ENCODE measurements around the gene DSP.

- TF ChIP-seq ZNF639 (CRISPR knock-in tag; conservative IDR thresholded peaks at IDR 0.05) = no peak
- no peak for TF ChIP-seq SP2 (CRISPR knock-in tag; IDR thresholded peaks at IDR 0.05)
- TF ChIP-seq HNRNPK (IDR thresholded peaks at IDR 0.05; ENCODE audit: low read depth, low read length, poor library complexity, severe bottlenecking) = no peak
- no peak for TF ChIP-seq ZBTB34 (CRISPR knock-in tag; IDR thresholded peaks at IDR 0.05)
- TF ChIP-seq EZH2 (conservative IDR thresholded peaks at IDR 0.05; ENCODE audit: low read depth, low read length) = no peak
- TF ChIP-seq ZNF407 (CRISPR knock-in tag; IDR thresholded peaks at IDR 0.05; ENCODE audit: not compliant biosample characterization) = no peak
- TF ChIP-seq FOSL2 (CRISPR knock-in tag; IDR thresholded peaks at IDR 0.05) = 0 out of 2 replicates have a peak, but pooled peaks have one; percentile 18
These were observed 2.4 kb downstream of the DSP start for GRCh38 chr6:7543789-7544424.
